Measurements from ENCODE around the gene SPATA20. TPM values are rescaled to one million over a fixed set of nuclear protein-coding genes. Genes with fewer than 3 reads are reported as not detected.

SPATA20 gene
- total and polyA plus RNA-seq, 2 donors (not counting 3 experiments of a cell fraction or from before 2014, with no cell fraction given), result 42.3 to 51.5 TPM

DNA sequence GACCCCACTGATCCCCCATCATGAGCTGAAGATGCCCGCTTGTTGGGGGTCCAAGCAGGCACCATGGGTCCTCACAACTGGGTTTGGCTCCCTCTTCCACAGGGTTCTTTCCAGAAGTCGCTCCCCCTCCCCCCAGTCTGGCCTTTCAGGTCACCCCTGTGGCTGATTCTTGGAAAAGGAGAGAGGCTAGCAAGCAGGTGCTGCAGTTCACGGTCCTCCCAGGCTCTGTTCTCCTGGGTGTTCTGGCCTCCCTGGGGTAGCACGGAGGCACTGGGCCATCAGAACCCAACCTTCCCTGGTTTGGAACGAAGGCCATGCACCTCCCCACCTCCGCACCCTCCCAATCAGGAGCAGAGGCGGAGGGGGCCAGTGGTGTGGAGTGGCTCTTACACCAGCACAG is 32.4 kb downstream of the SPATA20 start:
- Histone ChIP-seq H4K20me1 (replicated peaks; ENCODE audit: control insufficient read depth, extremely low read depth, insufficient read depth, low read length) (no peaks in the 10 kb centered on the region), H3K27me3 (ENCODE audit: control insufficient read depth in 2 of 2, insufficient read depth in 2 of 2, low read length in 2 of 2) (peaks cover 0 to 6% of the 10 kb centered on the region in 2 experiments), H3K27ac (ENCODE audit: insufficient read depth, low read depth, low read length) (no peak overlapping the region), H3K4me2 (ENCODE audit: insufficient read depth, low read length) (no peak overlapping the region), H3K36me3 (ENCODE audit: control insufficient read depth in 2 of 2, extremely low read depth in 1 of 2, insufficient read depth in 2 of 2, low read length in 2 of 2) (no peaks in the 10 kb centered on the region), H2AFZ (ENCODE audit: low read depth, low read length) (no peak overlapping the region), H3K9me3 (replicated peaks; ENCODE audit: control insufficient read depth, insufficient read depth, low read length) (no peaks in the 10 kb centered on the region), H3K4me3 (replicated peaks in 1 of 3; ENCODE audit: insufficient read depth in 1 of 3, low read depth in 1 of 3, low read length in 3 of 3) (no peak overlapping the region), H3K79me2 (ENCODE audit: control insufficient read depth, insufficient read depth, low read length) (no peaks in the 10 kb centered on the region), H3K9ac (replicated peaks; ENCODE audit: extremely low read depth, insufficient read depth, low read length) (no peak overlapping the region), H3K4me1 (ENCODE audit: control insufficient read depth, extremely low read depth, insufficient read depth, low read length) (no peaks in the 10 kb centered on the region), H3K9me1 (replicated peaks; ENCODE audit: control insufficient read depth, extremely low read depth, insufficient read depth, low read length) (no peaks in the 10 kb centered on the region)
- ChIA-PET CTCF (no interaction called here), POLR2A (no interaction called here)
- no peak for FAIRE-seq
- TF ChIP-seq FOS (IDR thresholded peaks at IDR 0.05; ENCODE audit: borderline replicate concordance, insufficient read depth, low read length), result no peak
- TF ChIP-seq, protein P1, sequence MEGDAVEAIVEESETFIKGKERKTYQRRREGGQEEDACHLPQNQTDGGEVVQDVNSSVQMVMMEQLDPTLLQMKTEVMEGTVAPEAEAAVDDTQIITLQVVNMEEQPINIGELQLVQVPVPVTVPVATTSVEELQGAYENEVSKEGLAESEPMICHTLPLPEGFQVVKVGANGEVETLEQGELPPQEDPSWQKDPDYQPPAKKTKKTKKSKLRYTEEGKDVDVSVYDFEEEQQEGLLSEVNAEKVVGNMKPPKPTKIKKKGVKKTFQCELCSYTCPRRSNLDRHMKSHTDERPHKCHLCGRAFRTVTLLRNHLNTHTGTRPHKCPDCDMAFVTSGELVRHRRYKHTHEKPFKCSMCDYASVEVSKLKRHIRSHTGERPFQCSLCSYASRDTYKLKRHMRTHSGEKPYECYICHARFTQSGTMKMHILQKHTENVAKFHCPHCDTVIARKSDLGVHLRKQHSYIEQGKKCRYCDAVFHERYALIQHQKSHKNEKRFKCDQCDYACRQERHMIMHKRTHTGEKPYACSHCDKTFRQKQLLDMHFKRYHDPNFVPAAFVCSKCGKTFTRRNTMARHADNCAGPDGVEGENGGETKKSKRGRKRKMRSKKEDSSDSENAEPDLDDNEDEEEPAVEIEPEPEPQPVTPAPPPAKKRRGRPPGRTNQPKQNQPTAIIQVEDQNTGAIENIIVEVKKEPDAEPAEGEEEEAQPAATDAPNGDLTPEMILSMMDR (IDR thresholded peaks at IDR 0.05; ENCODE audit: extremely low read depth in 1 of 2, insufficient read depth in 1 of 2, low read depth in 1 of 2, low read length in 2 of 2), result no peak
- no peak for TF ChIP-seq MYC (IDR thresholded peaks at IDR 0.05; ENCODE audit: low read depth, low read length)
- no peak for TF ChIP-seq GATA2 (IDR thresholded peaks at IDR 0.05; ENCODE audit: insufficient read depth, insufficient read length, low read depth, low read length)
- no peak for TF ChIP-seq JUN (IDR thresholded peaks at IDR 0.05; ENCODE audit: borderline replicate concordance, insufficient read depth, insufficient read length, low read depth)
- no peak for TF ChIP-seq MAX (IDR thresholded peaks at IDR 0.05; ENCODE audit: insufficient read depth, insufficient read length)
- TF ChIP-seq POLR2AphosphoS5 (IDR thresholded peaks at IDR 0.05; ENCODE audit: insufficient read depth, low read depth, low read length), result no peak
- TF ChIP-seq POLR2A (IDR thresholded peaks at IDR 0.05; ENCODE audit: low read depth, low read length), result no peak
- no peak for TF ChIP-seq EZH2 (IDR thresholded peaks at IDR 0.05; ENCODE audit: borderline replicate concordance, low read depth, low read length, severe bottlenecking)
- no peak for DNase-seq (ENCODE audit: low read depth, low spot score)
- dilution Hi-C loops (cut with MboI; ENCODE audit: extremely low pct_ligation_motif_present, low sequenced_read_pairs) (no loop called here), intact Hi-C loops (cut with micrococcal nuclease) (no loop called here)
- no TSS peak for BruUV-seq (replicated peaks)

Data from endothelial cell of umbilical vein (primary cell).